PC-3 (cell line): ENCODE measurements around the gene CAPN12.

Experiments used
- CTCF ChIP-seq: fragments of 300-600 bp; sonication (generic); conservative IDR thresholded peaks from 2 replicates; pipeline ENCODE4 v1.5.1; 2017; ENCODE audit warnings: antibody characterized with exemption, low read depth, mild to moderate bottlenecking, low read length
- EZH2phosphoT487 ChIP-seq: fragments of 300-600 bp; sonication (generic); IDR thresholded peaks from 2 replicates; pipeline ENCODE4 v1.6.1; 2018; ENCODE audit warnings: mild to moderate bottlenecking, antibody characterized with exemption, low read length, borderline replicate concordance

GRCh38 chr19:38740257-38740592 is 4.0 kb downstream of the CAPN12 start:
- TF ChIP-seq CTCF = no peak
- no peak for TF ChIP-seq EZH2phosphoT487
